HepG2 (cell line): ENCODE measurements around the gene NELFCD. TPM values are rescaled to one million over a fixed set of nuclear protein-coding genes. Genes with fewer than 3 reads are reported as not detected.

Experiments used
- ELF4 ChIP-seq: sonication (generic); formaldehyde crosslinking; IDR thresholded peaks from 2 replicates; pipeline ENCODE4 v1.5.0; 2020; ENCODE audit warnings: missing genetic modification reagents, mild to moderate bottlenecking, moderate library complexity, borderline replicate concordance
- EP300 ChIP-seq, 3 experiments: sonication (generic) in 1 of 3; formaldehyde crosslinking in 1 of 3; IDR thresholded peaks; 2 replicates each; pipeline versions ENCODE4 v1.5.1 to v1.6.1; 2011 to 2020; ENCODE audit warnings: low read depth in 2 of 3, low read length in 2 of 3, borderline replicate concordance in 1 of 3, improper control_type of control experiment in 1 of 3, mild to moderate bottlenecking in 1 of 3, missing genetic modification reagents in 1 of 3, moderate library complexity in 1 of 3
- GABPA ChIP-seq, 2 experiments: IDR thresholded peaks; 2 replicates each; pipeline ENCODE4 v1.6.1; 2011 to 2016; ENCODE audit warnings: low read depth in 2 of 2, low read length in 1 of 2, missing biosample characterization in 1 of 2, missing genetic modification characterization in 1 of 2
- KAT2B ChIP-seq: fragments of 150-350 bp; IDR thresholded peaks from 2 replicates; pipeline ENCODE4 v1.6.1; 2014; ENCODE audit warnings: low read depth, low read length, borderline replicate concordance
- NCOR1 ChIP-seq: fragments of 200-600 bp; sonication (generic); IDR thresholded peaks from 2 replicates; pipeline ENCODE4 v1.7.0; 2017; ENCODE audit warnings: antibody characterized with exemption, low read length, borderline replicate concordance
- POLR2AphosphoS5 ChIP-seq: IDR thresholded peaks from 2 replicates; pipeline ENCODE4 v1.6.1; 2012; ENCODE audit warnings: low read depth, low read length
- RBFOX2 ChIP-seq: fragments of 200-400 bp; formaldehyde crosslinking; IDR thresholded peaks from 2 replicates; pipeline ENCODE4 v1.6.1; 2017; ENCODE audit warnings: low read depth, mild to moderate bottlenecking, low read length
- RBM39 ChIP-seq: fragments of 200-400 bp; formaldehyde crosslinking; IDR thresholded peaks from one replicate; pipeline ENCODE4 v1.6.1; 2018; ENCODE audit warnings: antibody characterized with exemption, mild to moderate bottlenecking, low read depth, low read length; ENCODE audit not compliant: poor library complexity, severe bottlenecking
- ZBTB42 ChIP-seq: sonication (generic); formaldehyde crosslinking; IDR thresholded peaks from 2 replicates; pipeline ENCODE4 v1.5.0; 2020; ENCODE audit warnings: mild to moderate bottlenecking, missing genetic modification reagents
- ZNF12 ChIP-seq: sonication (generic); formaldehyde crosslinking; IDR thresholded peaks from 2 replicates; pipeline ENCODE4 v1.5.0; 2020; ENCODE audit warnings: missing genetic modification reagents
- ZNF501 ChIP-seq: sonication (generic); formaldehyde crosslinking; IDR thresholded peaks from 2 replicates; pipeline ENCODE4 v1.5.1; 2020; ENCODE audit warnings: mild to moderate bottlenecking, moderate library complexity, missing genetic modification reagents
- polyA plus RNA-seq, 8 experiments: library from polyadenylated mRNA; depleted of rRNA in 3 of 8; stranded (reverse) in 7 of 8; unstranded in 1 of 8; fragments of >200 nt; fragmentation: Illumina TruSeq in 4 of 8; extraction: Trizol in 4 of 8; gene quantifications; 2 replicates each; pipeline versions ENCODE4 v1.2.1 to v1.2.3, GENCODE V29; 2011 to 2016; ENCODE audit warnings: low read depth in 4 of 8, missing spikeins in 1 of 8, mixed read lengths in 1 of 8; ENCODE audit not compliant: insufficient read depth in 1 of 8
- total RNA-seq, 5 experiments: library from RNA; depleted of rRNA; stranded (reverse); fragments of >200 nt; fragmentation: Illumina TruSeq; extraction: Trizol; gene quantifications; 2 replicates each; pipeline ENCODE4 v1.2.3, GENCODE V29; 2016; ENCODE audit warnings: low read depth in 1 of 5
- TF ChIP-seq, protein P1 (sequence below), 2 experiments: sonication (generic) in 1 of 2; formaldehyde crosslinking in 1 of 2; IDR thresholded peaks; 2 replicates each; pipeline versions ENCODE4 v1.4.0 to v1.6.1; 2018 to 2020; ENCODE audit warnings: missing genetic modification reagents in 2 of 2, borderline replicate concordance in 1 of 2, low read depth in 1 of 2, mild to moderate bottlenecking in 1 of 2, missing biosample characterization in 1 of 2
- TF ChIP-seq, protein P2 (sequence below): sonication (generic); formaldehyde crosslinking; IDR thresholded peaks from 2 replicates; pipeline ENCODE4 v1.4.0; 2020; ENCODE audit warnings: missing genetic modification reagents, borderline replicate concordance
- TF ChIP-seq, protein P3 (sequence below): sonication (generic); formaldehyde crosslinking; IDR thresholded peaks from 2 replicates; pipeline ENCODE4 v1.4.0; 2020; ENCODE audit warnings: missing genetic modification reagents, borderline replicate concordance
- TF ChIP-seq, protein P4 (sequence below): sonication (generic); formaldehyde crosslinking; IDR thresholded peaks from 2 replicates; pipeline ENCODE4 v1.5.0; 2020; ENCODE audit warnings: mild to moderate bottlenecking, missing genetic modification reagents, borderline replicate concordance

The NELFCD gene
- total and polyA plus RNA-seq, 2 of the 13 experiments (the other 11 are each of a cell fraction or from before 2014, with no cell fraction given) = 159 to 203 TPM

DNA sequence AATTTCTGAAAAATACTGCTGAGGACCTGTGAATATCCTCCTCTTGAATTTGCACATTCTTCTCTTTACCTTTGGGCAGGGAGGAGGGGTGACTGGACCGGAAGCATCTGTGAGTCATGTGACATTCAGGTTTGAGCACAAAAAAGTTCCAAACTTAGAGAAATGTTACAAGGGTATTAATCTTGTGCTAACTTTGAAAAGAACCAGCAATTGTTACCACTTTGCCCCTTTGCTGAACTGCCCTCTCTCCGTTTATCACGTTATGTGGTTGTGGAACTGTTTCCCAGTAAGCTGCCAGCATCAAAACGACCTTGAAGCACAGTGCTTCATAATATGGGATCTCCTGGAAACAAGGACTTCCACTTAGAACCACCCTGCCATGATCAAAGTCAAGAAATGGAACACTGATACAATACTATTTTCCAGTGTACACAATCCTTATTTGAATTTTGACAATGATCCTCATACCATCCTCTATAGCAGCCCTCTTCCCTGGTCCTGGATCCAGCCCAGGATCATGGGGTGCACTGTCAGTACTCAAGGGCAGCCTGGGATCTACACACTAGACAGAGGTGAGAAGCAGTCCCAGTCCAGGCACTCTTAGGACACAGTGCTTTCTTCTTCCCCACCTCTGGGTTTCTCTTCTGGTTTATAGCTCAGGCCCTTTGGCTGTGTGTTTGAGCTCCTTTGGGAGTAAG is 35.9 kb downstream of the NELFCD start (continued):
- TF ChIP-seq, protein P1, sequence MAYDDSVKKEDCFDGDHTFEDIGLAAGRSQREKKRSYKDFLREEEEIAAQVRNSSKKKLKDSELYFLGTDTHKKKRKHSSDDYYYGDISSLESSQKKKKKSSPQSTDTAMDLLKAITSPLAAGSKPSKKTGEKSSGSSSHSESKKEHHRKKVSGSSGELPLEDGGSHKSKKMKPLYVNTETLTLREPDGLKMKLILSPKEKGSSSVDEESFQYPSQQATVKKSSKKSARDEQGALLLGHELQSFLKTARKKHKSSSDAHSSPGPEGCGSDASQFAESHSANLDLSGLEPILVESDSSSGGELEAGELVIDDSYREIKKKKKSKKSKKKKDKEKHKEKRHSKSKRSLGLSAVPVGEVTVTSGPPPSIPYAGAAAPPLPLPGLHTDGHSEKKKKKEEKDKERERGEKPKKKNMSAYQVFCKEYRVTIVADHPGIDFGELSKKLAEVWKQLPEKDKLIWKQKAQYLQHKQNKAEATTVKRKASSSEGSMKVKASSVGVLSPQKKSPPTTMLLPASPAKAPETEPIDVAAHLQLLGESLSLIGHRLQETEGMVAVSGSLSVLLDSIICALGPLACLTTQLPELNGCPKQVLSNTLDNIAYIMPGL (CRISPR knock-in tag; IDR thresholded peaks at IDR 0.05; ENCODE audit: borderline replicate concordance in 1 of 2, low read depth in 1 of 2) = peak in 1 of 2 experiments; percentile 10; a peak in 1 of 4 replicates
- TF ChIP-seq POLR2AphosphoS5 = peak; percentile 30; the same call in 1 of the 2 replicates
- TF ChIP-seq, protein P2, sequence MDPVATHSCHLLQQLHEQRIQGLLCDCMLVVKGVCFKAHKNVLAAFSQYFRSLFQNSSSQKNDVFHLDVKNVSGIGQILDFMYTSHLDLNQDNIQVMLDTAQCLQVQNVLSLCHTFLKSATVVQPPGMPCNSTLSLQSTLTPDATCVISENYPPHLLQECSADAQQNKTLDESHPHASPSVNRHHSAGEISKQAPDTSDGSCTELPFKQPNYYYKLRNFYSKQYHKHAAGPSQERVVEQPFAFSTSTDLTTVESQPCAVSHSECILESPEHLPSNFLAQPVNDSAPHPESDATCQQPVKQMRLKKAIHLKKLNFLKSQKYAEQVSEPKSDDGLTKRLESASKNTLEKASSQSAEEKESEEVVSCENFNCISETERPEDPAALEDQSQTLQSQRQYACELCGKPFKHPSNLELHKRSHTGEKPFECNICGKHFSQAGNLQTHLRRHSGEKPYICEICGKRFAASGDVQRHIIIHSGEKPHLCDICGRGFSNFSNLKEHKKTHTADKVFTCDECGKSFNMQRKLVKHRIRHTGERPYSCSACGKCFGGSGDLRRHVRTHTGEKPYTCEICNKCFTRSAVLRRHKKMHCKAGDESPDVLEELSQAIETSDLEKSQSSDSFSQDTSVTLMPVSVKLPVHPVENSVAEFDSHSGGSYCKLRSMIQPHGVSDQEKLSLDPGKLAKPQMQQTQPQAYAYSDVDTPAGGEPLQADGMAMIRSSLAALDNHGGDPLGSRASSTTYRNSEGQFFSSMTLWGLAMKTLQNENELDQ (CRISPR knock-in tag) = 0 out of 2 replicates have a peak, but pooled peaks have one; percentile 21
- TF ChIP-seq RBM39 = no peak
- TF ChIP-seq EP300 (IDR thresholded peaks at IDR 0.05; ENCODE audit: low read depth in 2 of 2, low read length in 2 of 2) = peak in 1 of 2 experiments; percentile 20; a peak in 1 of 4 replicates
- TF ChIP-seq EP300 (CRISPR knock-in tag; IDR thresholded peaks at IDR 0.05; ENCODE audit: borderline replicate concordance) = no peak
- 0 out of 2 replicates have a peak, but pooled peaks have one; percentile 26 for TF ChIP-seq ZBTB42 (CRISPR knock-in tag)
- TF ChIP-seq GABPA (IDR thresholded peaks at IDR 0.05; ENCODE audit: low read depth, low read length) = no peak
- peak; percentile 68 for TF ChIP-seq GABPA (CRISPR knock-in tag; IDR thresholded peaks at IDR 0.05; ENCODE audit: low read depth)
- TF ChIP-seq, protein P3, sequence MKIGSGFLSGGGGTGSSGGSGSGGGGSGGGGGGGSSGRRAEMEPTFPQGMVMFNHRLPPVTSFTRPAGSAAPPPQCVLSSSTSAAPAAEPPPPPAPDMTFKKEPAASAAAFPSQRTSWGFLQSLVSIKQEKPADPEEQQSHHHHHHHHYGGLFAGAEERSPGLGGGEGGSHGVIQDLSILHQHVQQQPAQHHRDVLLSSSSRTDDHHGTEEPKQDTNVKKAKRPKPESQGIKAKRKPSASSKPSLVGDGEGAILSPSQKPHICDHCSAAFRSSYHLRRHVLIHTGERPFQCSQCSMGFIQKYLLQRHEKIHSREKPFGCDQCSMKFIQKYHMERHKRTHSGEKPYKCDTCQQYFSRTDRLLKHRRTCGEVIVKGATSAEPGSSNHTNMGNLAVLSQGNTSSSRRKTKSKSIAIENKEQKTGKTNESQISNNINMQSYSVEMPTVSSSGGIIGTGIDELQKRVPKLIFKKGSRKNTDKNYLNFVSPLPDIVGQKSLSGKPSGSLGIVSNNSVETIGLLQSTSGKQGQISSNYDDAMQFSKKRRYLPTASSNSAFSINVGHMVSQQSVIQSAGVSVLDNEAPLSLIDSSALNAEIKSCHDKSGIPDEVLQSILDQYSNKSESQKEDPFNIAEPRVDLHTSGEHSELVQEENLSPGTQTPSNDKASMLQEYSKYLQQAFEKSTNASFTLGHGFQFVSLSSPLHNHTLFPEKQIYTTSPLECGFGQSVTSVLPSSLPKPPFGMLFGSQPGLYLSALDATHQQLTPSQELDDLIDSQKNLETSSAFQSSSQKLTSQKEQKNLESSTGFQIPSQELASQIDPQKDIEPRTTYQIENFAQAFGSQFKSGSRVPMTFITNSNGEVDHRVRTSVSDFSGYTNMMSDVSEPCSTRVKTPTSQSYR (CRISPR knock-in tag) = peak; percentile 29; the same call in 1 of the 2 replicates
- TF ChIP-seq ELF4 (CRISPR knock-in tag) = peak; percentile 24; the same call in 1 of the 2 replicates
- peak; percentile 50; the same call in 1 of the 2 replicates for TF ChIP-seq ZNF501 (CRISPR knock-in tag)
- TF ChIP-seq KAT2B = no peak
- no peak for TF ChIP-seq ZNF12 (CRISPR knock-in tag)
- TF ChIP-seq, protein P4, sequence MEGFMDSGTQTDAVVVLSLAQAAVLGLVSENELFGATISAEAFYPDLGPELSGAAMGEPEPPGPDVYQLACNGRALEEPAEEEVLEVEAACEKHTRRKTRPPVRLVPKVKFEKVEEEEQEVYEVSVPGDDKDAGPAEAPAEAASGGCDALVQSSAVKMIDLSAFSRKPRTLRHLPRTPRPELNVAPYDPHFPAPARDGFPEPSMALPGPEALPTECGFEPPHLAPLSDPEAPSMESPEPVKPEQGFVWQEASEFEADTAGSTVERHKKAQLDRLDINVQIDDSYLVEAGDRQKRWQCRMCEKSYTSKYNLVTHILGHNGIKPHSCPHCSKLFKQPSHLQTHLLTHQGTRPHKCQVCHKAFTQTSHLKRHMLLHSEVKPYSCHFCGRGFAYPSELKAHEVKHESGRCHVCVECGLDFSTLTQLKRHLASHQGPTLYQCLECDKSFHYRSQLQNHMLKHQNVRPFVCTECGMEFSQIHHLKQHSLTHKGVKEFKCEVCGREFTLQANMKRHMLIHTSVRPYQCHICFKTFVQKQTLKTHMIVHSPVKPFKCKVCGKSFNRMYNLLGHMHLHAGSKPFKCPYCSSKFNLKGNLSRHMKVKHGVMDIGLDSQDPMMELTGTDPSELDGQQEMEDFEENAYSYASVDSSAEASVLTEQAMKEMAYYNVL (CRISPR knock-in tag) = 0 out of 2 replicates have a peak, but pooled peaks have one; percentile 12
- peak; percentile 59 for TF ChIP-seq RBFOX2
- 0 out of 2 replicates have a peak, but pooled peaks have one; percentile 9 for TF ChIP-seq NCOR1
